ENCODE results near the gene ACRBP.

GRCh38 chr12:6613015-6613775 lies 34.0 kb downstream of the ACRBP start:
- TF ChIP-seq CTCF (IDR thresholded peaks at IDR 0.05) (no peak), POLR2AphosphoS5 (IDR thresholded peaks at IDR 0.05; ENCODE audit: low read depth, low read length) (no peak)

All from Panc1 (cell line).